Right renal cortex interstitium (tissue), 3 donors: ENCODE results near the gene COX4I2. TPM values are rescaled to one million over a fixed set of nuclear protein-coding genes. Genes with fewer than 3 reads are reported as not detected.
"Not testable (repeated sequence)": the region's sequence is repeated elsewhere in the genome, so short reads cannot be mapped to it uniquely, and the experiment has no call there.

Source experiments
- DNase-seq, 3 donors: peaks; one replicate each; pipeline ENCODE4 v3.0.0-alpha.2; 2013; ENCODE audit warnings: low read depth in 3 of 3, low spot score in 2 of 3
- polyA plus RNA-seq, 3 donors: library from polyadenylated mRNA; unstranded; fragments of 120-200 nt; gene quantifications; one replicate each; pipeline ENCODE4 v1.2.1, GENCODE V29; 2013; ENCODE audit not compliant: insufficient read length in 3 of 3

The COX4I2 gene
- polyA plus RNA-seq, 3 donors, result 1.5 to 2.7 (median 2.3) TPM

GRCh38 chr20:31648104-31648503 is 10.4 kb downstream of the COX4I2 start:
- DNase-seq, result not testable (repeated sequence)

- DNase-seq, result no peak
Measured at GRCh38 chr20:31652917-31653396, 15.2 kb downstream of the COX4I2 start.

DNA sequence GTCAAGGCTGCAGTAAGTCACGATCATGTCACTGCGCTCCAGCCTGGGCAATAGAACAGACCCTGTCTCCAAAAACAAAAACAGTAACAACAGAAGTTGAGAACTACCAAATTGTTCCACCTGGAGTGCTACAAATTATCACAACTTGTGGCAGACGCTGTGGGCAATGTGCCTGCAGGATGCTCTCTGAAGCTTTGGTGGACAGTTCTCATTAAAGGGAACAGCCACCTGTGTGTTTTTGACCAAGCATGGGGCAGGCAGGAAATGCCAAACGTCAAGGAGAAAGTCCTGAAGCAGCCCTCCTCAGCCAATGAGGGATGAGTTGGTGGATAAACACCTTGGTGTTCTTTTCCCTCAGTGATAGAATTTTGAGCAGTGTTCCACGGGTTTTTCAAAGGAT is 15.8 kb downstream of the COX4I2 start:
- DNase-seq, result no peak

- DNase-seq, result no peak
Measured at GRCh38 chr20:31654534-31654933, 16.8 kb downstream of the COX4I2 start.

- peak in 1 of 3 donors; percentile 54 for DNase-seq
Measured at GRCh38 chr20:31661625-31662371, 24.1 kb downstream of the COX4I2 start.

DNA sequence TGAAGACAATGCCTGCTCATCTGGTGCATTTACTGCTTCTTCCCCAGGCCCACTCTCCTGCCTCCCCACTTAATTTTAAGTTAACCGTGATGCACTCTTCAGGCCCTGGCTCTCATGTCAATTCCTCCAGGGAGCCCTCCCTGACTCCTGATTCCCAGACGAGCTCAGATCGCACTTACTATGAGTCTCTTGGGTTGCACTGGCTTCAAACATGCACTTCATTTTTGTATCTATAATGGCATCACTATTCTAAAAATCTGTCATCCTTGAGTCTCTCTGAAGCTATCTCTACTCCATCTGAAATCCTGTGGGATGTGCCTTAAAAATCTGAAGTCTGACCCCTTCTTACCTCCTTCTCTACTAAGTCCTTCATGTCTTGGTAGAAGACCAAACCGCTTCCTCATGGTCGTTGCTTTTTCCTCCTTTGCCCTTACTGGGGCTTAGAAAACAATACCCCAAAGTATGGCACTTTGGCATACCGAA is 24.7 kb downstream of the COX4I2 start:
- DNase-seq, result no peak

DNA sequence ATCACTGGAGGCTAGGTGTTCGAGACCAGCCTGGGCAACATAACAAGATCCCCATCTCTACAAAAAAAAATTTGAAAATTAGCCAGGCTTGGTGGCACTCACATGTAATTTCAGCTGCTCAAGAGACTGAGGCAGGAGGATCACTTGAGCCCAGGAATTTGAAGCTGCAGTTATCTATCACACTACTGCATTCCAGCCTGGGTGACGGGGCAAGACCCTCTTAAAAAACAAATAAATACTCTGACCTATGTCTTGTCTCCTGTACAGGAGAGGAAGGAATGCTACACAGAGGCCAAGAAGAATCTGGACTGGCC is 25.8 kb downstream of the COX4I2 start:
- DNase-seq, result no peak

GRCh38 chr20:31663838-31664695 is 26.4 kb downstream of the COX4I2 start:
- DNase-seq, result no peak

GRCh38 chr20:31664696-31665354 is 27.1 kb downstream of the COX4I2 start:
- no peak for DNase-seq

GRCh38 chr20:31665753-31666152 is 28.0 kb downstream of the COX4I2 start:
- DNase-seq, result no peak

DNA sequence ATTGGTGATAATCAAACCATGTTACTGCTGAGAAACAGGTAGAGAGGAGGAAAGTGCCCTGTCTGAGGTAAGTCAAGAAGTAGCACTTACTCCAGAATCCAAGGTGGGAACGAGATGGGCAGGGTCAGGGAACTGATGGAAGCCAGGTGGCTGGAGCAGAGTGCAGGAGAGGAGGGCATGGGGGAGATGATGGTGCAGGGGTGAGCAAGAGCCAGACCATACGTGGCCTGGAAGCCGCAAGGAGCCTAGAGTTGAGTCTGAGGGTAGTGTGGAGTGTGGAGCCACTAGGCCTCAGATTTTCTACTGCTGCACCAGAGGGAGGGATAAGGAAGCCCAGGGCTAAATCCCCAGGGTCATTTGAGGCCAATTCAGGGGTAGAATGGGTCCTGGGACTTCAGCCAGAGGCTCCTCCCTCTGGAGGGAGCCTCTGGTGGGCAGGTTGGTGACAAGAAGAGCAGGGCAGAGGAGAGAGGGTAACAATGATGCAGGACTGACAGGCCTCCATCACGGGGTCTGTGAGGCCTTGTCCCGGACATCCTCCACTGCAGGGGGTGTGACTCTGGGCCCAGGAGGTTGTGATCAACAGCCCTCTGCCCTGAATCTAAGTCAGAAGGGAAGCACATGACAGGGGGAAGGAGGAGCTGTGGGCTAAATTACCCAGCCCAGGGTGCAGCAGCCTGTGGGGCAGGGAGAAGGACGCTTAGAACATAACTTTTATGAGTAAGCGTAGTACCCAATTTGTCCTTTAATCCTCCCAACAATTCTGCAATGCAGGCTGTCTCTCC is 28.7 kb downstream of the COX4I2 start:
- DNase-seq, result no peak

DNA sequence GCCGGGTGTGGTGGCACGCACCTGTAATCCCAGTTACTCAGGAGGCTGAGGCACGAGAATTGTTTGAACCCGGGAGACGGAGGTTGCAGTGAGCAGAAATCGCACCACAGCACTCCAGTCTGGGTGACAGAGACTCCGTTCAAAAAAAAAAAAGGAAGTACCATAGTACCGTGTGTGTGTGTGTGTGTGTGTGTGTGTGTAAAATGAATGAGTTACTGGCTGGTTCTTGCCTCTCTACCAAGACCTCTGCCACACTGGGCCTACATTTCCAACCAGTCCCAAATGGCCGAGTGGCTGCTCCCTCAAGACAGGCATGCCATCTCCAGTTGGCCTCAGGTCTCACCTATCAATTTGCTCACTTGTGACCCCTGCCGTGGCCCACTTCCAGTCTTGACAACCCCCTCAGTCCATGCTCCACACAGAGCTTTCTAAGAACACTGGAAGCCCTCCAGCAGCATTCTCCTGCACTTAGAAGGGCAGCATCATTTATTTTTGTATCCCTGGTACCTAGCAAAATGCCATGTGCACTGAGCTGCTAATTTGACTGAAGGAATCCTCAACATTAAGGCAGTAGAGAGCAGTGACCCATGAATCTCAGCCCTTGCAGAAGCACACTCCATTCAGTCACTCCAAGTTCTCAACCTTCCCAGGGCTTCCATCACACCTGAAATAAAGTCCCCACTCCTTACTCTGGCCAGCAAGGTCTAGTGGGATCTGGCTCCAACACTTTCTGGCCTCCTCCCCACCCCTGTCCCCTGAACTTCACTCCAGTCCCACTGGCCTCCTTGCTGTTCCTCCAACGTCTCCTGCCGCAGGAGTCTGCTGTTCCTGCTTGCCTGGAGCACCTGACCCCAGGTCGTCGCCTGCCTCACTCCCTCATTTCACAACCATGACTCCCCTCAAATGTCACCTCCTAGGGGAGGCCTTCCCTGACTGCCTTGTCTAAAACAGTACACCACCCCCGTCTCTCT is 29.9 kb downstream of the COX4I2 start:
- no peak for DNase-seq

GRCh38 chr20:31668944-31669343 is 31.2 kb downstream of the COX4I2 start:
- DNase-seq, result not testable (repeated sequence)

DNA sequence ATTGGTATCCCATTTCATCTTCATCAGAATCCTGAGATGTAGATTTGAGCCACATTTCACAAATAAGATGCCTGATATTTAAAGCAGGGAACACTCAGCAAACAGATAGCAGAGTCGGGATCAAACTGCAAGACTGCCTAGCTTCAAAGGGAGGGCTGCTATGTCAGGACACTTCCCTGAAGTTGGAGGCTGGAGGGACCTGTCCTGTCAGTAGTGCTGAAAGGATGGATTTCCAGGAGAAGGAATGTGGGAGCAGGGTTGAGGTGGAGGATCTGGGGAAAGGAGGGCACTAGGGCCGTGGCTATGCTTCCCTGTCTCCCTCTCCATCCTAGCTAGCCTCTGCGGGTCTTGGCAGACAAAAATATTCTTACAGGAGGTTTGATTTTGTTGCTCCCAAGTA is 32.2 kb downstream of the COX4I2 start:
- DNase-seq, result no peak

DNA sequence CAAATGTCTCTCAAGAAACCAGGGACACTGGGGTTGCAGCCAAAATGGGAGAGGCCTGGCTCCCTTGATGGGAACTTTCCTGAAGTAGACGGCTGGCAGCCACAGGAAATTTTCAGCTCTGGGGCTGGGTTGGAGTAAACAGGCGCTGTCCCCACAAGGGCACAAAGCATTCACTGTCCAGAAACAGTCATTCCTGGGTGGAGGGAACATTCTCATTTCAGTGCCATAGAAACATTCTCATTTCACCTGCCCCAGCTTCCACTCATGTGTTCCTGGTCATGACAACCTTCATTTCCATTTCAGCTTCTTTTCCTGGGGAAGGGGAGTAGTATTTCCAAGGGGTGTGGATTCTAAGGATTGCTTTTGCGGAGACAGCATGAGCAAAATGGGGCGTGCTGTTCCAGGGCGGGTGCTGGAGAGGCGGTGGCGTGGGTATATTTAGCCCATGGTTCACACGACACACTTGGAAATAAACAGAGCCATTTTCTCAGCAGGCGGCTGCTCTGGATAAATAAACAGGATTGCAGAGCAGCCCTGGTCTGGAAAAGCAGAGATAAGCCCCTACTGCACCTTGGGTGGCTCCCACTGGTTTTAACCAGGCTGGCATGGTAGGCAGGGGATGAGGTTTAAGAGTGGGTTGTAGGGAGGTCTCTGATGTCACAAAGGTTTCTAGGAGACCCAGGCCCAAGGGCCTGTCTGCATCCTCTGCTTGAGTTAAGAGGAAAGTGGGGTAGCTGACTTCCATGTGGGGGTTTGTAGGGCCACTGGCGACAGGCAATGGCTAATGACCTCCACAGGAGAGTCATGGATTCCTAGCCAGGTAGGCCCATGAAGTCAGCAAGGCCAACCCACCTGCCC is 32.9 kb downstream of the COX4I2 start:
- DNase-seq, result no peak

DNA sequence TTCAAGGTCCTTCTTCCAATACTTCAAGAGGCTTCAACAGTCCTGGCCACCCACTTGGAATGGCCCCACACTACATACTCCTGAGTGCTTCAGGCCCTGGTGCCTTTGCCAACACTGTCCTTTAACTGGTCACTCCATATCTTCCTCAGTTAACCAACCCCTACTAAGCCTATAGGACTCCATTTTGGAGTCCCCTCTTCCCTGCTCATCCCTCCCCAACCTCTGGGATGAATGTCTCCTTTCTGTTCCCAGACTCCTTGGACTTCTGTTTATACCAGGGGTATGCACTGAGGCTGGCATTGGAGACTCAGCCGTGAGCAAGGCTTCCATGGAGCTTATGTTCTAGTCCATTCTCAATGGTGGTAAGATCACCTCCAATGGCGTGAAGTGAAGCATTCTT is 33.6 kb downstream of the COX4I2 start:
- DNase-seq, result no peak

GRCh38 chr20:31673435-31673834 is 35.7 kb downstream of the COX4I2 start:
- no peak for DNase-seq

DNA sequence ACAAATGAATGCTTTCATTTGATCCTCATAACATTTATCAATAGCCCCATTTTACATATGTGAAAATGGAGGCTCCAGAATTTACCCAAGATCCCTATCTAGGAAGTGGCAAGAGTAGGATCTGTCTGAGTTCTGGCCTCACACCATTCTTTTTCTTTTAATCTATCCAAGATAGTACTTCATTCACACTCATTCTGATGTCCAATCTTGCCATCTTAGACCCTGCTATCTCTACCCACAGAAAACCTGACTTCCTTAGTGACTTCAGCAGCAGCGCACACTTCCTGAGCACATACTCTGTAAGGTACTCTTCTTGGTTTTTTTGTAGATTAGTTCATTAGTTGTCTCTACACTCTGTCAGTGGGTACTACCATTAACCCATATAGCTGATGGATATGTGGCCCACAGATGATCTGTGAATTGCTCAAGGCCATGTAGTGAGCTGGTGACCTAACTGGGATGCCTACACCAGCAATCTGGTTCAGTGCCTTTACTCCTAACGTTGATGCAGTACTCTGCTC is 36.3 kb downstream of the COX4I2 start:
- DNase-seq, result no peak
